CD14-positive monocyte (primary cell): Measurements from ENCODE around the gene PPP1R3C. TPM values are rescaled to one million over a fixed set of nuclear protein-coding genes. Genes with fewer than 3 reads are reported as not detected.

Source experiments
- DNase-seq, 3 donors: peaks; one replicate each; pipeline ENCODE4 v3.0.0-alpha.2; 2011 to 2022
- H2AFZ ChIP-seq: 2 replicates; pipeline ENCODE4 v1.6.0; 2012; ENCODE audit warnings: mild to moderate bottlenecking, low read depth, low read length, inconsistent platforms; ENCODE audit not compliant: insufficient read depth, poor library complexity, severe bottlenecking
- H3K27ac ChIP-seq, 2 donors: 1 replicate in 1 of 2; 2 replicates in 1 of 2; pipeline ENCODE4 v1.5.1; 2012 to 2013; ENCODE audit warnings: low read length in 2 of 2, control low read depth in 1 of 2, inconsistent platforms in 1 of 2, low read depth in 1 of 2, mild to moderate bottlenecking in 1 of 2
- H3K27me3 ChIP-seq, 2 donors: one replicate each; pipeline versions ENCODE4 v1.6.0 to v1.6.1; 2011 to 2013; ENCODE audit warnings: low read length in 2 of 2; ENCODE audit not compliant: control insufficient read depth in 2 of 2, insufficient read depth in 2 of 2
- H3K36me3 ChIP-seq, 2 donors: replicated peaks in 1 of 2; 1 replicate in 1 of 2; 2 replicates in 1 of 2; pipeline versions ENCODE4 v1.5.1 to v1.6.1; 2012 to 2013; ENCODE audit warnings: low read length in 2 of 2, control low read depth in 1 of 2, inconsistent platforms in 1 of 2, mild to moderate bottlenecking in 1 of 2; ENCODE audit not compliant: insufficient read depth in 2 of 2, control insufficient read depth in 1 of 2
- H3K4me1 ChIP-seq, 2 donors: 1 replicate in 1 of 2; 2 replicates in 1 of 2; pipeline versions ENCODE4 v1.5.1 to v1.6.1; 2012 to 2013; ENCODE audit warnings: low read length in 2 of 2, control low read depth in 1 of 2, inconsistent platforms in 1 of 2, mild to moderate bottlenecking in 1 of 2, moderate library complexity in 1 of 2; ENCODE audit not compliant: insufficient read depth in 2 of 2, control insufficient read depth in 1 of 2
- H3K4me2 ChIP-seq: replicated peaks from 2 replicates; pipeline ENCODE3; 2012; ENCODE audit warnings: low read length, moderate library complexity, mild to moderate bottlenecking; ENCODE audit not compliant: poor library complexity, severe bottlenecking; ENCODE audit errors: extremely low read depth
- H3K4me3 ChIP-seq, 3 experiments: fragments of 200-600 bp in 1 of 3; sonication (generic) in 1 of 3; replicated peaks in 1 of 3; 1 replicate in 2 of 3; 2 replicates in 1 of 3; pipeline ENCODE4 v1.5.1; 2011 to 2013; ENCODE audit warnings: low read length in 3 of 3, mild to moderate bottlenecking in 3 of 3, control low read depth in 2 of 3, low read depth in 2 of 3, inconsistent platforms in 1 of 3, moderate library complexity in 1 of 3
- H3K79me2 ChIP-seq: 2 replicates; pipeline ENCODE4 v1.6.0; 2012; ENCODE audit warnings: mild to moderate bottlenecking, control low read depth, inconsistent platforms, low read length, moderate library complexity; ENCODE audit not compliant: insufficient read depth
- H3K9ac ChIP-seq: 2 replicates; pipeline ENCODE4 v1.6.0; 2017; ENCODE audit warnings: low read length, mild to moderate bottlenecking; ENCODE audit not compliant: insufficient read depth, poor library complexity, severe bottlenecking
- H3K9me3 ChIP-seq, 2 donors: replicated peaks in 1 of 2; 1 replicate in 1 of 2; 2 replicates in 1 of 2; pipeline versions ENCODE4 v1.5.1 to v1.6.1; 2012 to 2013; ENCODE audit warnings: low read length in 2 of 2, control low read depth in 1 of 2; ENCODE audit not compliant: control insufficient read depth in 1 of 2, insufficient read depth in 1 of 2
- H4K20me1 ChIP-seq: 2 replicates; pipeline ENCODE4 v1.6.0; 2012; ENCODE audit warnings: mild to moderate bottlenecking, low read length, control low read depth, moderate library complexity; ENCODE audit not compliant: insufficient read depth
- H3K27ac Mint-ChIP-seq, 7 donors: one replicate each; pipeline ENCODE4 v1.8.0; 2020; ENCODE audit warnings: mild to moderate bottlenecking in 7 of 7, mixed read lengths in 7 of 7, moderate library complexity in 6 of 7, inconsistent platforms in 2 of 7
- H3K27me3 Mint-ChIP-seq, 3 donors: one replicate each; pipeline ENCODE4 v1.8.0; 2021 to 2022; ENCODE audit warnings: low read depth in 3 of 3, mild to moderate bottlenecking in 3 of 3, mixed read lengths in 3 of 3, moderate library complexity in 3 of 3, inconsistent platforms in 1 of 3
- H3K36me3 Mint-ChIP-seq, 2 donors: one replicate each; pipeline ENCODE4 v1.8.0; 2020; ENCODE audit warnings: mixed read lengths in 2 of 2, inconsistent platforms in 1 of 2, mild to moderate bottlenecking in 1 of 2
- H3K4me1 Mint-ChIP-seq: one replicate; pipeline ENCODE4 v1.8.0; 2020; ENCODE audit warnings: mild to moderate bottlenecking, mixed read lengths
- H3K4me3 Mint-ChIP-seq, 2 donors: one replicate each; pipeline ENCODE4 v1.8.0; 2020; ENCODE audit warnings: mild to moderate bottlenecking in 2 of 2, mixed read lengths in 2 of 2, moderate library complexity in 1 of 2
- H3K9me3 Mint-ChIP-seq, 7 donors: one replicate each; pipeline ENCODE4 v1.8.0; 2020 to 2022; ENCODE audit warnings: mixed read lengths in 7 of 7, mild to moderate bottlenecking in 6 of 7, moderate library complexity in 6 of 7, inconsistent platforms in 2 of 7
- WGBS: methylation state at CpG from one replicate; pipeline ENCODE4 v1.1.5; 2013; ENCODE audit warnings: missing lambda C conversion rate; ENCODE audit not compliant: insufficient coverage; 5-methylcytosine and 5-hydroxymethylcytosine counted together
- intact Hi-C, 2 donors: fragments of 100-400 bp; cut with micrococcal nuclease; formaldehyde crosslinking; loops; one replicate each; pipeline versions ENCODE4 v1.15.0 to v1.15.1; 2023
- polyA plus RNA-seq, 3 donors: library from polyadenylated mRNA; depleted of rRNA in 1 of 3; unstranded in 2 of 3; stranded (reverse) in 1 of 3; fragments of 300-500 nt in 2 of 3; fragments of >200 nt in 1 of 3; fragmentation: Illumina TruSeq in 2 of 3; gene quantifications; 1 replicate in 2 of 3; 2 replicates in 1 of 3; pipeline ENCODE4 v1.2.3, GENCODE V29; 2012 to 2021
- TF ChIP-seq, protein P1 (sequence below): fragments of 200-600 bp; IDR thresholded peaks from one replicate; pipeline ENCODE4 v1.8.0; 2022; ENCODE audit warnings: antibody characterized with exemption, mild to moderate bottlenecking

The PPP1R3C gene
- polyA plus RNA-seq, 3 donors = not detected

DNA sequence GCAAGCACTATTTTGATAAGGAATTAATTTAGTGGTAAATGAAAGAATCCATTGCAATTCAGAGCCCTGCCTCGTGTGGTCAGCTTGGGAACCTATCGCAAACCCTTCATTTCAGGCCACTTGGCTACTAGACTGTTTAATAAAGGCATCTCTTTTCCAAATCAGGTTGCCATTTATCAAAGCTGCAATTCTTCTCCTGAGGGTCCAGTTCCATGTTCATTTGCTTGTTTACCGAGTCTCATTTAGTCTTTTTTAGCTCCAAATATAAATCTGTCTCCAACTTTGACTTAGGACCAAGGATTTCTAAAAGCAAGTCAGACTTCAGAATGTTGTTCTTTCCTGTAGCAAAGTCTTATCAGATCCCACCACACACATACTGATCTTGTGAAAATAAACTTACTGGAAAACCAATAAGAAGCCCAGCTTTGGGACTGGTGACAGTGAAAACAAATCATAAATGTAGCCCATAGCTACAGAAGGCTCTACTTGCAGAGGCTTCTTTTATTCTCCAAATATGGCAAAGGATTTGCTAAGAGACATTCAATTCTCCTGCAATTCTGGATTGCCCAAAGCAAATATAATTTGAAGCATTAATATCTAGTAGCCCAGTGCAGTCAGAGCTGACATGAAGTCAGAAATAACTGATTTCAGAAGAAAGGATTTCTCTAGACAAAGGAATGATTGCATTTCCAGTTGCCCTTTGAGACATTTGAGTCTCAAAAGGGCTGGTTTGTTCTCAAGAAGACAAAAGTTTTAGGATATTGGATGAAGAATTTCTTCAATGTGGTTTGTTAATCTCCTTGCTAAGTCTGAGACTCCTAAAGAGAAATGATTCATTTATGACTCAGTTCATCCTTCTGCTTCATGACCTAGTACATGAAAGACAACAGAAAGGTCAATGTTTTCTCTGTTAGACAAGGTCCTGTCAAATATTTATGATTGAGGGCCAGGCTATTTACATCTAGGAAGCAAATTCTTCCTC, 28.0 kb downstream of the PPP1R3C start:
- Histone ChIP-seq H3K4me2 (no peak overlapping the region), H3K79me2 (no peaks in the 10 kb centered on the region), H2AFZ (no peak overlapping the region), H3K36me3 (no peaks in the 10 kb centered on the region), H3K4me3 (no peak overlapping the region), H3K27me3 (no peaks in the 10 kb centered on the region), H4K20me1 (no peaks in the 10 kb centered on the region), H3K9me3 (peaks cover 2 to 10% of the 10 kb centered on the region in 2 donors), H3K27ac (no peak overlapping the region), H3K4me1 (peaks cover 0 to 4% of the 10 kb centered on the region in 2 donors), H3K9ac (no peak overlapping the region)
- DNase-seq = no peak
- WGBS = 79% methylated on average over 2 of the region's 3 CpGs
- intact Hi-C loops = no loop called here
- Mint-ChIP-seq H3K27me3 (peaks cover 0 to 2% (median 1%) of the 10 kb centered on the region in 3 donors), H3K4me1 (no peaks in the 10 kb centered on the region), H3K36me3 (no peaks in the 10 kb centered on the region), H3K4me3 (no peak overlapping the region), H3K9me3 (peaks cover 6 to 19% (median 8%) of the 10 kb centered on the region in 7 donors), H3K27ac (no peak overlapping the region)
- TF ChIP-seq, protein P1, sequence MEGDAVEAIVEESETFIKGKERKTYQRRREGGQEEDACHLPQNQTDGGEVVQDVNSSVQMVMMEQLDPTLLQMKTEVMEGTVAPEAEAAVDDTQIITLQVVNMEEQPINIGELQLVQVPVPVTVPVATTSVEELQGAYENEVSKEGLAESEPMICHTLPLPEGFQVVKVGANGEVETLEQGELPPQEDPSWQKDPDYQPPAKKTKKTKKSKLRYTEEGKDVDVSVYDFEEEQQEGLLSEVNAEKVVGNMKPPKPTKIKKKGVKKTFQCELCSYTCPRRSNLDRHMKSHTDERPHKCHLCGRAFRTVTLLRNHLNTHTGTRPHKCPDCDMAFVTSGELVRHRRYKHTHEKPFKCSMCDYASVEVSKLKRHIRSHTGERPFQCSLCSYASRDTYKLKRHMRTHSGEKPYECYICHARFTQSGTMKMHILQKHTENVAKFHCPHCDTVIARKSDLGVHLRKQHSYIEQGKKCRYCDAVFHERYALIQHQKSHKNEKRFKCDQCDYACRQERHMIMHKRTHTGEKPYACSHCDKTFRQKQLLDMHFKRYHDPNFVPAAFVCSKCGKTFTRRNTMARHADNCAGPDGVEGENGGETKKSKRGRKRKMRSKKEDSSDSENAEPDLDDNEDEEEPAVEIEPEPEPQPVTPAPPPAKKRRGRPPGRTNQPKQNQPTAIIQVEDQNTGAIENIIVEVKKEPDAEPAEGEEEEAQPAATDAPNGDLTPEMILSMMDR = no peak

DNA sequence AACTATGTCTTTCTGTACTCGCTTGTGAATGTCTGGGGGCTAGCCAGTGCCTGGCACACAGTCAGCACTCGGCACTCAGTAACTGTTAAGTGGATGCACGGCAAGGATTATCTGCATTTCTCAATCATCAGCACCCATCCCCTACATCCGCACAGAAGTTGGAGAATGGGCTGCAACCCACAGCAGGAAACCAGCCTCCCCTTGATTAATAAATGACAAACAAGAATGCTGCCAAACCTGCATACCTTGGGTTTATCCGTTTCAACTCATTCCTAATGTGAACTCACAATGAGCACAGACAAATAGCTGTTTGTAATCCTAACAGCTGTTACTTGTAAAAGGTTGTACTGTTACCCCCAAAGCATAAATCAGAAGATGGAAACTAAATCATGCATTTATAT, 28.9 kb downstream of the PPP1R3C start:
- Histone ChIP-seq H3K79me2 (no peaks in the 10 kb centered on the region), H3K4me2 (no peak overlapping the region), H3K36me3 (no peaks in the 10 kb centered on the region), H3K27ac (no peak overlapping the region), H3K4me3 (no peak overlapping the region), H2AFZ (no peak overlapping the region), H3K27me3 (no peaks in the 10 kb centered on the region), H3K4me1 (peaks cover 0 to 4% of the 10 kb centered on the region in 2 donors), H3K9ac (no peak overlapping the region), H3K9me3 (peaks cover 2 to 10% of the 10 kb centered on the region in 2 donors), H4K20me1 (no peaks in the 10 kb centered on the region)
- H3K27me3 Mint-ChIP-seq = peaks cover 0 to 2% (median 1%) of the 10 kb centered on the region in 3 donors
- intact Hi-C loops = no loop called here
- no peaks in the 10 kb centered on the region for H3K36me3 Mint-ChIP-seq
- DNase-seq = no peak
- H3K4me3 Mint-ChIP-seq = no peak overlapping the region
- no peaks in the 10 kb centered on the region for H3K4me1 Mint-ChIP-seq
- 81% methylated on average over 3 of the region's 5 CpGs for WGBS
- H3K27ac Mint-ChIP-seq = no peak overlapping the region
- TF ChIP-seq, protein P1 = no peak
- peaks cover 6 to 19% (median 8%) of the 10 kb centered on the region in 7 donors for H3K9me3 Mint-ChIP-seq
